B cell (primary cell): Measurements from ENCODE around the gene DACH1.

Experiments
- EZH2 ChIP-seq: IDR thresholded peaks from 2 replicates; pipeline ENCODE4 v1.6.1; 2012; ENCODE audit warnings: borderline replicate concordance, low read depth, mild to moderate bottlenecking, moderate library complexity, low read length; ENCODE audit not compliant: insufficient read depth, poor library complexity, severe bottlenecking
- TF ChIP-seq, protein P1 (sequence below): fragments of 200-600 bp; IDR thresholded peaks from one replicate; pipeline ENCODE4 v1.8.0; 2022; ENCODE audit warnings: antibody characterized with exemption, mild to moderate bottlenecking

DNA sequence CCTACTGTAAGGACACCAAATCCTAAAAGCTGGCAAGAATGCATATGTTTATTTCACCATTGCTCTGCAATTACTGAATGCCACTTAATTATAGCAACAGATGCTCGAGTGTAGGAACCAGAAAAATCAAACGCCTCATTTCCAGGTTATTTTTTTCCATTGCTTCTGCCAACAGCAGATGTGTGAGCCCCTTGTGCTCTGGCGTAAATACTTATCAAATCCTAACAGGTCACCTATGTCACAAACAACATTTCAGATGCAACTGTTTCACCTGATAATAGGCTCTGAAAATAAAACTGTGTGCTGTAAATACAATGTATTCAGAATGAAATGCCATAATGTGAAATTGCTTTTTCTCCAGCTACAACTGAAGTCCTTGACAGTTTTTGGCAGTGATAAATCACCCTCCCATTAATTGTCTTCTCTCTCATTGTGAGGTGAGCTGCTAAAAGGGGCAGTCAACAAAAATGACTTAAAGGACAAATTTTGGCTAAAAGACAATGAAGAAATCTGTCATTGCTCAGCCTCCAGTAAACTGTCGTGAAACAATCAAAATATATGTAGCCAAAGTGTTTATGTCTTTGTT lies 344.0 kb downstream of the DACH1 start:
- TF ChIP-seq, protein P1, sequence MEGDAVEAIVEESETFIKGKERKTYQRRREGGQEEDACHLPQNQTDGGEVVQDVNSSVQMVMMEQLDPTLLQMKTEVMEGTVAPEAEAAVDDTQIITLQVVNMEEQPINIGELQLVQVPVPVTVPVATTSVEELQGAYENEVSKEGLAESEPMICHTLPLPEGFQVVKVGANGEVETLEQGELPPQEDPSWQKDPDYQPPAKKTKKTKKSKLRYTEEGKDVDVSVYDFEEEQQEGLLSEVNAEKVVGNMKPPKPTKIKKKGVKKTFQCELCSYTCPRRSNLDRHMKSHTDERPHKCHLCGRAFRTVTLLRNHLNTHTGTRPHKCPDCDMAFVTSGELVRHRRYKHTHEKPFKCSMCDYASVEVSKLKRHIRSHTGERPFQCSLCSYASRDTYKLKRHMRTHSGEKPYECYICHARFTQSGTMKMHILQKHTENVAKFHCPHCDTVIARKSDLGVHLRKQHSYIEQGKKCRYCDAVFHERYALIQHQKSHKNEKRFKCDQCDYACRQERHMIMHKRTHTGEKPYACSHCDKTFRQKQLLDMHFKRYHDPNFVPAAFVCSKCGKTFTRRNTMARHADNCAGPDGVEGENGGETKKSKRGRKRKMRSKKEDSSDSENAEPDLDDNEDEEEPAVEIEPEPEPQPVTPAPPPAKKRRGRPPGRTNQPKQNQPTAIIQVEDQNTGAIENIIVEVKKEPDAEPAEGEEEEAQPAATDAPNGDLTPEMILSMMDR, result no peak
- TF ChIP-seq EZH2, result no peak
